K562 (cell line): ENCODE measurements around the gene GPR21. TPM values are rescaled to one million over a fixed set of nuclear protein-coding genes. Genes with fewer than 3 reads are reported as not detected.

Experiments used
- ATAC-seq: fragments of 200-7000 bp; cut with Tn5 transposase; 3 replicates; pipeline ENCODE4 v1.9.1; 2020; ENCODE audit warnings: moderate library complexity
- BruUV-seq: library from RNA; stranded (reverse); fragments of 400-500 nt; replicated peaks from 2 replicates; lab custom pipeline; 2021; lab: Mats Ljungman, UMichigan
- CTCF ChIA-PET: fragments of 300-600 bp; formaldehyde crosslinking; extraction: SDS; loops from one replicate; lab custom pipeline; 2021; ENCODE audit warnings: low intra/inter-chr PET ratio; lab: Yijun Ruan, JAX
- POLR2A ChIA-PET: fragments of 300-600, 350-650 bp; sonication (Branson Sonifier 250); formaldehyde crosslinking; extraction: SDS; loops from one replicate; lab custom pipeline; 2021; ENCODE audit warnings: antibody characterized with exemption, inconsistent platforms; lab: Yijun Ruan, JAX
- DNase-seq, 4 experiments: peaks; one replicate each; pipeline versions ENCODE4 v3.0.0 to v3.0.0-alpha.2; 2011 to 2018; ENCODE audit warnings: low spot score in 3 of 4, mixed read lengths in 3 of 4; ENCODE audit errors: extremely low read depth in 1 of 4
- FAIRE-seq: peaks from 2 replicates; lab custom pipeline; 2011; peaks lifted over from hg19 to GRCh38; lab: Jason Lieb, UNC
- H2AFZ ChIP-seq: 2 replicates; pipeline ENCODE4 v1.6.0; 2011; ENCODE audit warnings: low read depth, low read length, control low read depth, inconsistent platforms
- H3K27ac ChIP-seq: fragments of 200-600 bp; 3 replicates; pipeline ENCODE4 v1.8.0; 2011; ENCODE audit warnings: low read depth, mild to moderate bottlenecking, control low read depth, inconsistent platforms, low read length, moderate library complexity, mixed read lengths; ENCODE audit errors: extremely low read depth
- H3K27me3 ChIP-seq, 2 experiments: fragments of 300-600 bp in 1 of 2; 2 replicates in 1 of 2; 3 replicates in 1 of 2; pipeline versions ENCODE4 v1.6.0 to v1.8.0; 2011; ENCODE audit warnings: inconsistent platforms in 2 of 2, low read length in 2 of 2, mild to moderate bottlenecking in 1 of 2, mixed read lengths in 1 of 2, moderate library complexity in 1 of 2; ENCODE audit not compliant: control insufficient read depth in 2 of 2, insufficient read depth in 2 of 2
- H3K36me3 ChIP-seq: fragments of 300-600 bp; 3 replicates; pipeline ENCODE4 v1.8.0; 2011; ENCODE audit warnings: mild to moderate bottlenecking, low read length, inconsistent platforms; ENCODE audit not compliant: control insufficient read depth, insufficient read depth
- H3K4me1 ChIP-seq, 2 experiments: fragments of 200-600 bp in 1 of 2; replicated peaks in 1 of 2; 2 replicates in 1 of 2; 3 replicates in 1 of 2; pipeline versions ENCODE4 v1.5.1 to v1.8.0; 2011; ENCODE audit warnings: inconsistent platforms in 2 of 2, low read length in 2 of 2, mild to moderate bottlenecking in 1 of 2, mixed read lengths in 1 of 2, moderate library complexity in 1 of 2; ENCODE audit not compliant: control insufficient read depth in 2 of 2, insufficient read depth in 2 of 2
- H3K4me2 ChIP-seq: 2 replicates; pipeline ENCODE4 v1.6.1; 2011; ENCODE audit warnings: low read length, control low read depth, inconsistent platforms, mixed read lengths; ENCODE audit not compliant: insufficient read depth
- H3K4me3 ChIP-seq: fragments of 200-600 bp; sonication (generic), shearing (Covaris generic); 2 replicates; pipeline ENCODE4 v1.5.1; 2016; ENCODE audit warnings: control low read depth, inconsistent platforms
- H3K79me2 ChIP-seq: fragments of 200-600 bp; 3 replicates; pipeline ENCODE4 v1.8.0; 2011; ENCODE audit warnings: low read length, inconsistent platforms; ENCODE audit not compliant: control insufficient read depth, insufficient read depth
- H3K9ac ChIP-seq, 2 experiments: 2 replicates each; pipeline versions ENCODE4 v1.6.0 to v1.6.1; 2011; ENCODE audit warnings: low read depth in 2 of 2, low read length in 2 of 2, control low read depth in 1 of 2, inconsistent platforms in 1 of 2, mild to moderate bottlenecking in 1 of 2, mixed read lengths in 1 of 2; ENCODE audit not compliant: insufficient read depth in 1 of 2
- H3K9me1 ChIP-seq: one replicate; pipeline ENCODE4 v1.6.0; 2011; ENCODE audit warnings: inconsistent platforms, mild to moderate bottlenecking, low read length, moderate library complexity; ENCODE audit not compliant: control insufficient read depth, insufficient read depth
- H3K9me3 ChIP-seq: replicated peaks from 2 replicates; pipeline ENCODE4 v1.5.1; 2011; ENCODE audit warnings: low read depth, low read length, inconsistent platforms; ENCODE audit not compliant: control insufficient read depth, insufficient read depth
- H4K20me1 ChIP-seq: replicated peaks from 2 replicates; pipeline ENCODE4 v1.6.1; 2011; ENCODE audit warnings: low read length, inconsistent platforms, mixed read lengths; ENCODE audit not compliant: control insufficient read depth, insufficient read depth
- REST ChIP-seq, 2 experiments: fragments of 450-650 bp; formaldehyde crosslinking in 1 of 2; IDR thresholded peaks; 2 replicates each; pipeline versions ENCODE4 v1.4.0 to v1.6.1; 2014 to 2020; ENCODE audit warnings: mild to moderate bottlenecking in 2 of 2, borderline replicate concordance in 1 of 2, low read depth in 1 of 2
- SMC3 ChIP-seq: conservative IDR thresholded peaks from 2 replicates; pipeline ENCODE4 v1.6.1; 2011; ENCODE audit warnings: low read depth, low read length, improper control_type of control experiment; ENCODE audit not compliant: insufficient read depth
- ZNF318 ChIP-seq, 2 experiments: fragments of 450-650 bp; IDR thresholded peaks; 2 replicates each; pipeline ENCODE4 v1.6.1; 2016; ENCODE audit warnings: mild to moderate bottlenecking in 2 of 2, borderline replicate concordance in 1 of 2, low read depth in 1 of 2, moderate library complexity in 1 of 2
- WGBS: fragments of 100-300 bp; shearing (Covaris generic); methylation state at CpG from one replicate; pipeline ENCODE4 v1.1.6; 2016; ENCODE audit warnings: low coverage, mixed read lengths; ENCODE audit not compliant: insufficient coverage; ENCODE audit errors: missing lambda C conversion rate; 5-methylcytosine and 5-hydroxymethylcytosine counted together
- in situ Hi-C: fragments of 300-500 bp; cut with MboI; formaldehyde crosslinking; loops from 4 replicates; pipeline ENCODE4 v1.15.0; 2018; ENCODE audit warnings: inconsistent platforms, mixed read lengths
- intact Hi-C: fragments of 100-400 bp; cut with micrococcal nuclease; formaldehyde crosslinking; loops from 2 replicates; pipeline ENCODE4 v1.14.2; 2022
- polyA plus RNA-seq, 8 experiments: library from polyadenylated mRNA; depleted of rRNA in 4 of 8; stranded (reverse) in 5 of 8; unstranded in 3 of 8; fragments of >200 nt; fragmentation: Nextera tagmentation in 2 of 8; fragmentation: Illumina TruSeq in 1 of 8; extraction: Ambion mirVana in 2 of 8; extraction: Trizol in 1 of 8; gene quantifications; 2 replicates each; pipeline versions ENCODE4 v1.2.1 to v1.2.3, GENCODE V29; 2011 to 2014; ENCODE audit warnings: inconsistent platforms in 1 of 8, missing spikeins in 1 of 8
- total RNA-seq, 7 experiments: library from RNA; depleted of rRNA in 6 of 7; stranded (reverse); fragments of >200 nt in 6 of 7; fragmentation: Illumina TruSeq in 2 of 7; extraction: Trizol in 2 of 7; gene quantifications; 2 replicates each; pipeline versions ENCODE4 v1.2.1 to v1.2.3, GENCODE V29; 2011 to 2021; ENCODE audit warnings: low replicate concordance in 1 of 7

Gene GPR21
- total and polyA plus RNA-seq, 9 of the 15 experiments (the other 6 are each of a cell fraction or from before 2014, with no cell fraction given) = 0.16 to 0.83 (median 0.36) TPM; not detected in 6

- no peak overlapping the region for H3K4me3 ChIP-seq
- H2AFZ ChIP-seq = no peak overlapping the region
- H3K9ac ChIP-seq = no peak overlapping the region
- no peaks in the 10 kb centered on the region for H3K27me3 ChIP-seq
- H3K4me2 ChIP-seq = no peak overlapping the region
- H3K9me3 ChIP-seq = no peaks in the 10 kb centered on the region
- WGBS = 28% methylated on average over 2 of the region's 2 CpGs
- DNase-seq (peak; percentile 32 to 56 (median 40)), ATAC-seq (peak; percentile 85), FAIRE-seq (peak; percentile 74)
- no peaks in the 10 kb centered on the region for H3K4me1 ChIP-seq
- H3K36me3 ChIP-seq = peaks cover 25% of the 10 kb centered on the region; the same call in 2 of the 3 replicates
- H3K9me1 ChIP-seq = no peaks in the 10 kb centered on the region
- ChIA-PET POLR2A (no interaction called here), CTCF (interaction anchor here (0.6 to 3.9 kb wide), 8 partner anchors 10 to 318 kb away, joined by 3 to 55 read pairs (median 4); no protein-coding TSS in a partner anchor)
- intact Hi-C loops (loop anchor here (1.0 to 10.0 kb wide), 2 partner anchors 143 to 268 kb away; no protein-coding TSS in a partner anchor), in situ Hi-C loops (loop anchor here (5.0 kb wide), 1 partner anchor 270 kb away; no protein-coding TSS in a partner anchor)
- H3K79me2 ChIP-seq = no peaks in the 10 kb centered on the region
- H3K27ac ChIP-seq = no peak overlapping the region
- no TSS peak for BruUV-seq
- no peaks in the 10 kb centered on the region for H4K20me1 ChIP-seq
- TF ChIP-seq SMC3 (peak; percentile 78; the same call in 1 of the 2 replicates), ZNF318 (IDR thresholded peaks at IDR 0.05; ENCODE audit: borderline replicate concordance in 1 of 2, low read depth in 1 of 2) (no peak), REST (IDR thresholded peaks at IDR 0.05; ENCODE audit: borderline replicate concordance) (peak; percentile 67), REST (CRISPR knock-in tag; IDR thresholded peaks at IDR 0.05; ENCODE audit: low read depth) (no peak)
Observed at GRCh38 chr9:123081824-123082223, 48.4 kb downstream of the GPR21 start.
